GM12891 (cell line): ENCODE data around the gene STARD10.

Source experiments
- POLR2A ChIP-seq: IDR thresholded peaks from 2 replicates; pipeline ENCODE4 v1.6.1; 2011; ENCODE audit warnings: low read depth, low read length, control low read depth
- POLR2AphosphoS5 ChIP-seq: IDR thresholded peaks from 2 replicates; pipeline ENCODE4 v1.6.1; 2011; ENCODE audit warnings: low read depth, low read length, control low read depth
- POU2F2 ChIP-seq: IDR thresholded peaks from 2 replicates; pipeline ENCODE4 v1.6.1; 2011; ENCODE audit warnings: low read depth, mild to moderate bottlenecking, control low read depth, low read length, moderate library complexity
- TAF1 ChIP-seq: IDR thresholded peaks from 2 replicates; pipeline ENCODE4 v1.6.1; 2011; ENCODE audit warnings: low read depth, low read length, control low read depth

- TF ChIP-seq POLR2A (no peak), POLR2AphosphoS5 (no peak), TAF1 (no peak), POU2F2 (no peak)
Observed at GRCh38 chr11:72798361-72798760, 4.5 kb upstream of the STARD10 start.
